Measurements from ENCODE around the gene NOP9.

NOP9 gene

DNA sequence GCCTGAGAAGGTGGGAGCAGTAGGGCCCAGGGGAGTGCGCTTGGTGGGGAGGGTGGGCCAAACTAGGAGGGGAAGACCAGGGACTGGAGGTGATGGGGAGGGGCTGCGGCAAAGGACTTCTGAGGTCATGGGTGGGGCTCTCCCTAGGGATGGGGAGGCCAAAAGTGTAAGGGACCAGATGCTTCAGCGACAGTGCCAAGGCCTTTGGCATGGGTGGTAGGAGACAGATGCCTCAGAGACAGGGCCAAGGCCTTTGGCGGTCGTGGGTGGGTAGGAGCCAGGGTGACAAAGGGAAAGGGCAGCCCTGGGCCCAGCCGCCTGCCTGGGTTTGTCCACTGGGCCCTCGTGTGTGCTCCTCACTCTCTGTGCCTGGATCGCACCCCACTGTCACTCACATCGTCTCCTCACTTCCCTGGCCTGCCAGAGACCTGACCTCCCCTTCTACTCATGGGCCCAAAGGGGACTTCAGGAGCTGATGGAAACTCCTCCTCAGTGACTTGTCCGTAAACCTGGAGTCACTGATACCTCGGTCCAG is 15.1 kb upstream of the NOP9 start:
- no peak for DNase-seq

GRCh38 chr14:24285351-24285750 is 14.3 kb upstream of the NOP9 start:
- no peak for DNase-seq

- no peak for DNase-seq
These were observed 12.7 kb upstream of the NOP9 start for GRCh38 chr14:24286996-24287395.

GRCh38 chr14:24289649-24290280 is 9.9 kb upstream of the NOP9 start:
- DNase-seq, result no peak

DNA sequence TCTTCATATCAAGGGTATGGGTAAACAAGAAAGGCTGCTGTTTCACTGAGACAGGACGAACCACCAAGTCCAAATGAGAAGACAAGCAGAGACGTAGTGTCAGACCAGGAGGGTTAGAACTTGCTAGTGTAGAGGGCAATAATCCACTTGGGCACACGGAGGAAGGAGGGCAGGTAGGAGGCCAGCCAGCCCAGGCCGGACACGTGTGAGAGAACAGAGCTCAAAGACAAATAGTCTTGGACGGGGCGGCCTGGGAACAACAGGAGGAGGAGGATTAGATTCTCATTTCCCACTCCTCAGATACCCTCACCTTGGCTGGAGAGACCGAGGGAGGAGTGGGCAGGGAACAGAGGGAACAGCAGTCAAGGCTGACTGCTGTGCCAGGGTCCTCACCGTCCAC is 8.9 kb upstream of the NOP9 start:
- DNase-seq, result no peak

- no peak for DNase-seq
These were observed 8.1 kb upstream of the NOP9 start for GRCh38 chr14:24291446-24292117.

- no peak for DNase-seq
These were observed 7.4 kb upstream of the NOP9 start for GRCh38 chr14:24292118-24292807.

DNA sequence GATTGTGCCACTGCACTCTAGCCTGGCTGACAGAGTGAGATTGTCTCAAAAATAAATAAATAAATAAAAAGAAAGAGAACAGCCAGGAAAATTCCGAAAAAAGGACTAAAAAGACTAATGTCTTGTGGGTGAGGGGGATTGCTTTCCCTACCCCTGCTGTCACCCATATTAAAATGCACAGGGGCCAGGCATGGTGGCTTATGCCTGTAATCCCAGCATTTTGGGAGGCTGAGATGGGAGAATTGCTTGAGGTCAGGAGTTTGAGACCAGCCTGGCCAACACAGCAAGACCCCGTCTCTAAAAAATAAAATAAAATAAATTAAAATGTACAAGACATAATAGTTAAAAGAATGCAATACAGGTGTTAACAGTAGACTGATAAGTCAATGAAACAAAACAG is 6.1 kb upstream of the NOP9 start:
- DNase-seq, result no peak

DNA sequence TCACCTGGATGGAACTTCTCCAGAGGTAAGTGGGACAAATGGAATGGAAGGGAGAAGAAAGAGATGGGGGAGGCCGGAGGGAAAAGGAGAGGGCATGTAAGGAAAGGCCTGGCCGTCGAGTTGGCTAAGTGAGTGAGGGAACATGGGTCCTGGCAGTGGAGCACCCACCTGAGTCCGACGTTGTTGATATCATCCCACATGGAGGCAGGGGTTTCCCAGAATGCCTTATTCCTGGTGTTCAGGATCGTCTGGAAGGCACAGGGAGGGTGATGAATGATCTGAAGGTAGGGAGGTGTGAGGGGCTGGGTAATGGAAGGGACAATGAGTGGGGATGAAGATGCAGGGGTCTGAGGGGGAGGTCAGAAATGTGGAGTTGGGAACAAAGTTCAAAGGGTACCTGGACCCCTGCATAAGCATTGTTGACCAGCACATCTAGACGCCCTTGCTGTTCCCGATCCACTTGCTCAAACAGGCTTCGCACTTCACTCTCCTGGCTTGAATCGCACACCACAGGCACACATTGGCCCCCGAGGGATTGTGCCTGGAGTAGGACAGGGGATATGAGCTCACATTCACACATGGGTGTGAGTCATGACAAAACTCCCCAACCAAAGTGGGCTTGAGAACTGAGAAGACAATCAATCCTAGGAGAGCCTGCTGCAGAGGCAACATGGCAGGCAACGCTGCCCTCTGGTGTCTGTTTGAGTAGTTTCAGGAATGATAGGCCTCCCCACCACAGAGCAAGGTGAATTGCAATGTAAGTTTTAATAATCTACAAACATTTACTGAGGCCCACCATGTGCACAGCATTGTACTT is 3.1 kb upstream of the NOP9 start:
- peak; percentile 47 for DNase-seq

DNA sequence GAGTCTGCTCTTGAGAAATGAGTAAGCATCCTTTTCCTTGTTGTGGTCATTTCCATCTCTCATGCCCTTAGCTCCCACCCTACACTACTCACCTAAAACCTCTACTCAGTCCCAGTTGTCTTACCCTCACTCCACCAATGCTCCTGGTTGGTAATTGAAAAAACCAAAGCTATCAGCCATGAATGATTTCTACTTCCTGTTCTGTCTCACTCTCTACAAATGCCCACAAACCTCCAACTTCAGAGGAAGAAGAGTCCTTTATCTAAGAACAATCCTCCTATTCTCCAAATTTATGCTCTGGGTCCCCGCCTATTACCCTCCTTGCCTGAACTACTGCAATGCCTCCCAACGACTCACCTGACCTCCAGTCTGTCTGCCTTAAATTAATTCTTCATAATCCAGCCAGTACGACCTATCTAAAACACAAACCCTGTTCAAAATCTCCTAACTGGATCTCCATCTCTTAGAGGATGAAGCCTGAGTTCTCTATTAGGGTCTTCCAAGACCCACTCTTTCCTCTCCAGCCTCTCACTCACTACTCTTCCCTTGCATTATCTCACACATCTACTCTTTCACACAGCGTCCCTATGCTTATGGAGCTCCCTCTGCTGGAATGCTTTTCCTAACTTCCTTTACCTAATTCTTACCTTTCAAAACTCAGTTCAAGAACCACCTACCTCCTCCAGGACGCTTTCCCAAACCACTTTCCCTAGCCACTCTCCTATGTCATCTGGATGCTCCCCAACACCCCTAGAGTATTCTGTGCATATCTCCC is 2.3 kb upstream of the NOP9 start:
- no peak for DNase-seq

GRCh38 chr14:24298892-24299254 is 777 bp upstream of the NOP9 start:
- no peak for DNase-seq

DNA sequence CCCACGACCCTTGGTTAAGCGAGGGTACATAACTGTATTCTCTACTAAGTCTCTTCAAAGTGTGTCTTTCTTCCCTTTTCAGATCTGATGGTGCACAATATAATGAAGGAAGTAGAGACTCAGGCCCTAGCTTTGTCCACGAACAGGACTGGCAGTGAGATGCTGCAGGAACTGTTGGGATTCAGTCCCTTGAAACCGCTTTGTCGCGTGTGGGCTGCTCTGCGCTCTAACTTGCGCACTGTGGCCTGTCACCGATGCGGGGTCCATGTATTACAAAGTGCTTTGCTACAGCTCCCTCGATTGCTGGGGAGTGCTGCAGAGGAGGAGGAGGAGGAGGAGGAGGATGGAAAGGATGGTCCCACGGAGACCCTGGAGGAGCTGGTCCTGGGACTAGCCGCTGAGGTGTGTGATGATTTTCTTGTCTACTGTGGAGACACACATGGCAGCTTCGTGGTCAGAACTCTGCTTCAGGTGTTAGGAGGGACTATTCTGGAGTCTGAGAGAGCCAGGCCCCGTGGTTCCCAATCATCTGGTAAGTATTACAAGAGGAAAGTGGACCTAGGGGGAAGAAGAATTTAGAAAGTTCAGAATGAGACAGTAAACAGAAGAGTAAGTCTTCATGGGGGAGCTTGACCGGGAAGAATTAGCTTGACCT is 803 bp downstream of the NOP9 start:
- no peak for DNase-seq

- DNase-seq, result no peak
These were observed 4.4 kb downstream of the NOP9 start for GRCh38 chr14:24304019-24304387.

DNA sequence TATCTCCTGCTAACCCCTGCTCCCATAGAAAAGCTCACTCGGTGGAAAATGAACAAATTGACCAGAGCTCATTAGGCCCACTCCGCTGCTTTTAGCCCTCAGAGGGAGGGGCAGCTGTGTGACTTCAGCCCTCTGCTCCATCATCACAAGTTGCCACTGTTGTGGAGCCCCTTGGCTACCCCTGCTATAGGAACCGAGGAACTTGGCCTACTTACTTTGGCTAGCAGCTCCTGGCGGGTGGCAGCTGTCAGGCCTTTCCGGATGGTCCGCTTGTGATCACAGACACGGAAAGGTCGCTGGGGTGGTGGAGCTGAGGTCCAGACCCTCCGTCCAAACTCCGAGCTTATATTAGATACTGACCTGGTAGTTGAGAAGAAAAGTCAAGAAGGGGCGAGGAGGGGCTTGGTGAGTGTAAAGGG is 7.5 kb downstream of the NOP9 start:
- no peak for DNase-seq

DNA sequence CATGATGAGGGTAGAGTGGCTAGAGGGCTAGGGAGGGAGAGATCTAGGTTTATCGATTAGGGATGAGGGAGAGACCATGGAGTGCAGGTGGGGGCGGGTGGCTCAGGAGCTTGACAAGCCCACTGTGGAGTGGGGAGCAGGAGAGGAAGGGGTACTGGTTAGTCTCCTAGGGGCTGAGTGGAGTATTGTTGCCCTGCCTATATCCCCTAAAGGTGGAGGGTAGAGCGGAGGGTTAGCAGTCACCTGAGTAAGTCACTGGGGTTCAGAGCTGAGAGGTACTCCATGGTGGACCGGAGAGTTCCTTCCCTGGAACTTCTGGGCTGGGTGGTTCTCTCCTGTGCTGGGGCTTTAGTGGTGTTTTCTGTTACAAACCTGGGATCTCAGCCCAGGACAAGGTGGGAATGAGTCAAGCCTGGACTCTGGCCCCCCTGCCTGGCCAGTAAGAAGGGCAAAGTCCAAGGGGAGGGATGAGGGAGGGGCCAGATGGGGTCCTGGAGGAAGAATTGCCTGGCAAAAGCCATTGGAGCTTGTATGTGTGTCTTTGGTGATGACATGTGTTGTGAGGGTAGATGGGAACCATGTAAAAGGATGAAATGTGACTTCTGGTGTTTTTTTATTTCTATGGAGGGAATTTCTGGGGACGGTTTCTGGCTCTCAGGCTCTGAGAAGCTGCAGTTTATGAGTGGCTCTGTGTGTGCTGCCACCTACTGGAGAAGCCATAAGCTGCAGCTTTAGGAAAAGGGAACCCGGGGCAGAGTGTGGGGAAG is 8.1 kb downstream of the NOP9 start, which contains the start of gene CIDEB:
Gene CIDEB, minus strand, starts transcription at position 403 of the 767 bp plus-strand sequence. Its CDS starts 119 bp downstream, at position 284.
- DNase-seq, result no peak

GRCh38 chr14:24308342-24309124 is 8.9 kb downstream of the NOP9 start:
- no peak for DNase-seq

DNA sequence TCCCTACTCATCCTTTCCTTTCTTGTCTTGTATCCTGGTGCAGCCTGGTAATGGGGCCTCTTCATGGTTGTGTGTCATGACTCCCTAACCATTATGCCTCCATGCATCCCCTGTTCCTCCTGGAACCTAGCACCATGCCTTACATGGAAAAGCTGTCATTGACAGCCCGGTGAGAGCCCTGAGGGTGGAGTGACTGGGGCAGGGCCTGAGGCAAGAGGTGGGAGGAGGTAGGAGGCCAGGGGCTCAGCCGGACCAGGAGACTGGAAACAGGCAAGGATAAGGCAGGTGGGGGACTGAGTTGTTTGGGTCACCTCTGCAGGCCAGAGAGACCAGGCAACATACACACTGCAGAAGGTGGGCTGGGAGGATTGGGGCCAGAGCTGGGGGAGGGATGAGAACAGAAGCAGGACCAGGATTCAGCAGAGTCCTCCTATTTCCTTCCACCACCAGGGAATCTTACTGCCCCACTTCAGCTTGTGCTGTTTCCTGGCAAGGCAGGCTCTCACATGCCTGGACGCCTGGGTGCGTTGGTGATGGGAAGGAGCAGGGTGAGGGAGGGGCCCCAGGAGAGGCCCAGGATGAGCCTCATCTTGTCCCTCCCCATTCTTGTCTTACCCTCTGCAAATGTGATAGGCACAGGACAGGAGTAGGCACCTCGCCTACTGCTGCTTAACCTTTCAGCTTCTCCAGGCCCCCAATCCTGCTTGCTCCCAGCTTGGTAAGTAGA is 10.1 kb downstream of the NOP9 start, which contains the start of gene LTB4R2:
Gene LTB4R2, plus strand, starts transcription at position 603 of the 727 bp plus-strand sequence. CDS start 525 bp downstream, outside the sequence.
- no peak for DNase-seq

- no peak for DNase-seq
These were observed 10.6 kb downstream of the NOP9 start for GRCh38 chr14:24310265-24310645.

All from NCI-H2107 (cell line).